Spleen (tissue), 7 donors: ENCODE measurements around the gene METTL13.

Experiments used
- CTCF ChIP-seq, 11 experiments: fragments of 200-600 bp in 7 of 11; fragments of 450-650 bp in 4 of 11; sonication (generic) in 4 of 11; IDR thresholded peaks in 8 of 11; conservative IDR thresholded peaks in 3 of 11; 1 replicate in 7 of 11; 2 replicates in 4 of 11; pipeline versions ENCODE4 v1.4.0 to v1.8.0; 2016 to 2021; ENCODE audit warnings: antibody characterized with exemption in 11 of 11, inconsistent platforms in 4 of 11, mild to moderate bottlenecking in 1 of 11
- POLR2A ChIP-seq, 3 donors: fragments of 450-650 bp; IDR thresholded peaks; one replicate each; pipeline ENCODE4 v1.5.1; 2017; ENCODE audit warnings: antibody characterized with exemption in 3 of 3, mild to moderate bottlenecking in 1 of 3
- donor health status: DM: no; HTN: no; CAD: no; lungs with moderate emphysema.
- donor health status: DM: no; HTN: no; CAD: no.
- donor health status: DM: no; HTN: no; CAD: no.

- TF ChIP-seq CTCF (IDR thresholded peaks at IDR 0.05 in 8 of 11, conservative IDR thresholded peaks at IDR 0.05 in 3 of 11), result peak in 4 of 11 experiments; percentile 14 to 47 (median 36)
- TF ChIP-seq POLR2A (IDR thresholded peaks at IDR 0.05), result peak; percentile 78 to 97 (median 88)
Observed at GRCh38 chr1:171781176-171781875, at the start of gene METTL13.
